ENCODE results near the gene ZNF718. TPM values are rescaled to one million over a fixed set of nuclear protein-coding genes. Genes with fewer than 3 reads are reported as not detected.
"Not testable (repeated sequence)": the region's sequence is repeated elsewhere in the genome, so short reads cannot be mapped to it uniquely, and the experiment has no call there.

The ZNF718 gene
- 10 to 100 TPM in 2 of 4 donors, 1 to 10 TPM in 2; 5.1 to 17.3 (median 8.5) TPM for total RNA-seq

GRCh38 chr4:124275-125081 lies at the start of gene ZNF718:
TSS of gene ZNF718 (plus strand) at chr4:124501. CDS start at chr4:124671, 170 bp downstream.
- Histone ChIP-seq H3K27ac (peak within 1 kb of the TSS; percentile 54 to 95 (median 90)), H3K36me3 (peaks cover 0 to 23% of the 10 kb centered on the region in 2 donors), H3K4me3 (peak within 1 kb of the TSS; percentile 69 to 73), H3K27me3 (no peaks in the 10 kb centered on the region), H3K4me1 (peaks cover 0 to 20% (median 5%) of the 10 kb centered on the region in 3 donors), H3K9me3 (peaks cover 0 to 2% (median 0%) of the 10 kb centered on the region in 3 donors)
- TF ChIP-seq, protein P1, sequence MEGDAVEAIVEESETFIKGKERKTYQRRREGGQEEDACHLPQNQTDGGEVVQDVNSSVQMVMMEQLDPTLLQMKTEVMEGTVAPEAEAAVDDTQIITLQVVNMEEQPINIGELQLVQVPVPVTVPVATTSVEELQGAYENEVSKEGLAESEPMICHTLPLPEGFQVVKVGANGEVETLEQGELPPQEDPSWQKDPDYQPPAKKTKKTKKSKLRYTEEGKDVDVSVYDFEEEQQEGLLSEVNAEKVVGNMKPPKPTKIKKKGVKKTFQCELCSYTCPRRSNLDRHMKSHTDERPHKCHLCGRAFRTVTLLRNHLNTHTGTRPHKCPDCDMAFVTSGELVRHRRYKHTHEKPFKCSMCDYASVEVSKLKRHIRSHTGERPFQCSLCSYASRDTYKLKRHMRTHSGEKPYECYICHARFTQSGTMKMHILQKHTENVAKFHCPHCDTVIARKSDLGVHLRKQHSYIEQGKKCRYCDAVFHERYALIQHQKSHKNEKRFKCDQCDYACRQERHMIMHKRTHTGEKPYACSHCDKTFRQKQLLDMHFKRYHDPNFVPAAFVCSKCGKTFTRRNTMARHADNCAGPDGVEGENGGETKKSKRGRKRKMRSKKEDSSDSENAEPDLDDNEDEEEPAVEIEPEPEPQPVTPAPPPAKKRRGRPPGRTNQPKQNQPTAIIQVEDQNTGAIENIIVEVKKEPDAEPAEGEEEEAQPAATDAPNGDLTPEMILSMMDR (IDR thresholded peaks at IDR 0.05), result no peak
- TF ChIP-seq EP300 (IDR thresholded peaks at IDR 0.05), result no peak
- TF ChIP-seq POLR2AphosphoS5 (IDR thresholded peaks at IDR 0.05), result peak; percentile 77
- TF ChIP-seq POLR2A (IDR thresholded peaks at IDR 0.05), result peak; percentile 36 to 42
- WGBS, 2 donors (ENCODE audit: low coverage in 1 of 2), result 2% methylated on average over 13 of the region's 44 CpGs; no CpG with 5 or more reads in 1 of the 2 donors
- ATAC-seq, result peak; percentile 100

DNA sequence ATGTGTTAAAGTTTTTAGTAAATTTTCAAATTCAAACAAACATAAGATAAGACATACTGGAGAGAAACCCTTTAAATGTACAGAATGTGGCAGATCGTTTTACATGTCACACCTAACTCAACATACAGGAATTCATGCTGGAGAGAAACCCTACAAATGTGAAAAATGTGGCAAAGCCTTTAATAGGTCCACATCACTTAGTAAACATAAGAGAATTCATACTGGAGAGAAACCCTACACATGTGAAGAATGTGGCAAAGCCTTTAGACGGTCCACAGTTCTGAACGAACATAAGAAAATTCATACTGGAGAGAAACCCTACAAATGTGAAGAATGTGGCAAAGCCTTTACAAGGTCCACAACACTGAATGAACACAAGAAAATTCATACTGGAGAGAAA lies 38.4 kb upstream of the ZNF718 start:
- H3K4me1 ChIP-seq, result no peaks in the 10 kb centered on the region
- H3K9me3 ChIP-seq, result peaks cover 12 to 100% (median 15%) of the 10 kb centered on the region in 3 donors
- H3K27me3 ChIP-seq, result no peaks in the 10 kb centered on the region
- no peak overlapping the region for H3K4me3 ChIP-seq
- TF ChIP-seq POLR2A (IDR thresholded peaks at IDR 0.05), result no peak
- TF ChIP-seq, protein P1 (IDR thresholded peaks at IDR 0.05), result no peak
- TF ChIP-seq POLR2AphosphoS5 (IDR thresholded peaks at IDR 0.05), result no peak
- no peak for TF ChIP-seq EP300 (IDR thresholded peaks at IDR 0.05)
- no peak overlapping the region for H3K27ac ChIP-seq
- H3K36me3 ChIP-seq, result peaks cover 10 to 79% of the 10 kb centered on the region in 2 donors
- WGBS, 2 donors (ENCODE audit: low coverage in 1 of 2), result 89 to 94% methylated on average over 3 of the region's 3 CpGs
- no peak for ATAC-seq

DNA sequence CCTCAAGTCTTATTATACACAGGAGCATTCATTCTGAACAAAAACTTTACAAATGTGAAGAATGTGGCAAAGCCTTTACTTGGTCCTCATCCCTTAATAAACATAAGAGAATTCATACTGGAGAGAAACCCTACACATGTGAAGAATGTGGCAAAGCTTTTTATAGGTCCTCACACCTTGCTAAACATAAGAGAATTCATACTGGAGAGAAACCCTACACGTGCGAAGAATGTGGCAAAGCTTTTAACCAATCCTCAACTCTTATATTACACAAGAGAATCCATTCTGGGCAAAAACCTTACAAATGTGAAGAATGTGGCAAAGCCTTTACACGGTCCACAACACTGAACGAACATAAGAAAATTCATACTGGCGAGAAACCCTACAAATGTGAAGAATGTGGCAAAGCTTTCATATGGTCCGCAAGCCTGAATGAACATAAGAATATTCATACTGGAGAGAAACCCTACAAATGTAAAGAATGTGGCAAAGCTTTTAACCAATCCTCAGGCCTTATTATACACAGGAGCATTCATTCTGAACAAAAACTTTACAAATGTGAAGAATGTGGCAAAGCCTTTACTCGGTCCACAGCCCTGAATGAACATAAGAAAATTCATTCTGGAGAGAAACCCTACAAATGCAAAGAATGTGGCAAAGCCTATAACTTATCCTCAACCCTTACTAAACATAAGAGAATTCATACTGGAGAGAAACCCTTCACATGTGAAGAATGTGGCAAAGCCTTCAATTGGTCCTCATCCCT lies 37.6 kb upstream of the ZNF718 start:
- 92 to 98% methylated on average over 7 of the region's 7 CpGs for WGBS, 2 donors (ENCODE audit: low coverage in 1 of 2)
- H3K36me3 ChIP-seq, result peaks cover 10 to 75% of the 10 kb centered on the region in 2 donors
- not testable (repeated sequence) for ATAC-seq, H3K4me3 ChIP-seq, H3K4me1 ChIP-seq, H3K27ac ChIP-seq, H3K27me3 ChIP-seq
- peaks cover 12 to 100% (median 15%) of the 10 kb centered on the region in 3 donors for H3K9me3 ChIP-seq

DNA sequence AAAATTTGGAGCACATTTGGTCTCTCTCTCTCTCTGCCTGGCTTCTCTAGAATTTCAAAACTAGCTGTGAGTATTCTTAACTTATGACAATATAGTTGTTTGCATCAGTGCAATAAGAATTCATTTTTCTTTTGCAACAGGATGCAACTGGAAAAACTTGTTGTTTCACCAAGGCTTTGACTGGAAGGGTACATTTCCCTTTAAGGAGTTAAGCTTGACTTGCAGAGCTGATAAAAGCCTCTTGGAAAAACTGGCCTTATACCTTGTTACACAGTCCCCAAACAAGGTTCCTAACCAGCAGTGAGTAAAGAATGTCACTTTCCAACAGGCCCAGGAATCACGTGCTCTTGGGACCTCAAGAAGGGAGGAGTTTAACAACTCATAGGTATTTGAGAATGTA lies 25.9 kb upstream of the ZNF718 start:
- 63 to 100% methylated on average over 1 of the region's 1 CpG for WGBS, 2 donors (ENCODE audit: low coverage in 1 of 2)

DNA sequence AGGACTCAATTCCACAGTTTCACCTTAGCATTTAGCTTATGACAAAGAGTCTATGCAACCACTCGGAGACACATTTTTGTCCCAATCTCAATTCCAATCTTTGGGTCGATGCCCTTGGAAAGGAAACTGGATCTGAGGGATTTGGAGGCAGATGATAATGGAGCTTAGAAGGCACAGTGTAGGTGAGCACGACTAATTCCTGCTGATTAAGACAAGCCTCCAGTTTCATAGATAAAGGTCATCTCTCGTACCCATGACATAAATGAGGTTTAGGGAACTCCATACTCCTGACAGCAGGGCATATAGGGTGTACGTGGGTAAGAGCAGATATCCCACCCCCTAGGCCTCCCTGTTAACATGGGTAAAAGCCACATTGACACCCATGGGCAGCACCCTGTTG lies 24.4 kb upstream of the ZNF718 start:
- Histone ChIP-seq H3K27me3 (no peaks in the 10 kb centered on the region), H3K4me3 (no peak overlapping the region), H3K4me1 (no peaks in the 10 kb centered on the region), H3K9me3 (peaks cover 0 to 76% (median 0%) of the 10 kb centered on the region in 3 donors), H3K27ac (no peak overlapping the region), H3K36me3 (peaks cover 0 to 18% of the 10 kb centered on the region in 2 donors)
- WGBS, 2 donors (ENCODE audit: low coverage in 1 of 2), result 94 to 97% methylated on average over 3 to 4 of the region's 5 CpGs
- no peak for ATAC-seq
- TF ChIP-seq EP300 (IDR thresholded peaks at IDR 0.05) (no peak), POLR2A (IDR thresholded peaks at IDR 0.05) (no peak), POLR2AphosphoS5 (IDR thresholded peaks at IDR 0.05) (no peak)
- TF ChIP-seq, protein P1 (IDR thresholded peaks at IDR 0.05), result no peak

More for the DNA sequence above, 25.9 kb upstream of the ZNF718 start:
- H3K4me1 ChIP-seq, result no peaks in the 10 kb centered on the region
- ATAC-seq, result no peak
- no peaks in the 10 kb centered on the region for H3K27me3 ChIP-seq
- H3K36me3 ChIP-seq, result peaks cover 0 to 22% of the 10 kb centered on the region in 2 donors
- TF ChIP-seq, protein P1 (IDR thresholded peaks at IDR 0.05), result no peak
- TF ChIP-seq POLR2A (IDR thresholded peaks at IDR 0.05), result no peak
- no peak for TF ChIP-seq POLR2AphosphoS5 (IDR thresholded peaks at IDR 0.05)
- TF ChIP-seq EP300 (IDR thresholded peaks at IDR 0.05), result no peak
- H3K9me3 ChIP-seq, result peaks cover 0 to 91% (median 1%) of the 10 kb centered on the region in 3 donors
- no peak overlapping the region for H3K27ac ChIP-seq
- H3K4me3 ChIP-seq, result no peak overlapping the region

Data from gastroesophageal sphincter (tissue), 4 donors.